Mucosa of descending colon (tissue), 3 donors: ENCODE measurements around the gene CTNND2. TPM values are rescaled to one million over a fixed set of nuclear protein-coding genes. Genes with fewer than 3 reads are reported as not detected.

Source experiments
- ATAC-seq: fragments of 200-7000 bp; cut with Tn5 transposase; one replicate; pipeline ENCODE4 v1.9.1; 2020; ENCODE audit warnings: mild to moderate bottlenecking, moderate library complexity
- DNase-seq, 3 donors: peaks; one replicate each; pipeline ENCODE4 v3.0.0-alpha.2; 2020
- H3K36me3 ChIP-seq: fragments of 200-600 bp; one replicate; pipeline ENCODE4 v1.8.0; 2021; ENCODE audit warnings: low read depth, mild to moderate bottlenecking
- H3K4me1 ChIP-seq: fragments of 200-600 bp; one replicate; pipeline ENCODE4 v1.8.0; 2021; ENCODE audit warnings: low read depth, mild to moderate bottlenecking
- H3K4me3 ChIP-seq: fragments of 200-600 bp; one replicate; pipeline ENCODE4 v1.8.0; 2021; ENCODE audit warnings: mild to moderate bottlenecking
- H3K9me3 ChIP-seq: fragments of 200-600 bp; one replicate; pipeline ENCODE4 v1.8.0; 2021; ENCODE audit warnings: mild to moderate bottlenecking
- CTCF ChIP-seq: fragments of 200-600 bp; IDR thresholded peaks from one replicate; pipeline ENCODE4 v1.8.0; 2022; ENCODE audit warnings: antibody characterized with exemption, mild to moderate bottlenecking
- intact Hi-C, 2 donors: fragments of 100-400 bp; cut with DNase I in 1 of 2; cut with micrococcal nuclease in 1 of 2; formaldehyde crosslinking; loops; one replicate each; pipeline versions ENCODE4 v1.11.0 to v1.11.1; 2022; cut with DNase I, micrococcal nuclease
- total RNA-seq, 3 donors: library from RNA; stranded (reverse); fragmentation: NEBNext Ultra II Directional in 2 of 3; extraction: Animal tissue kit (Norgen Biotek cat#: 25700) in 2 of 3; gene quantifications; one replicate each; pipeline versions ENCODE4 v1.2.1 to v1.2.4, GENCODE V29; 2021 to 2023
- donor health status: DM: no; HTN: no; CAD: no; lungs with moderate emphysema.
- donor health status: DM: no; HTN: no; CAD: no.
- donor health status: DM: no; HTN: yes; CAD: no.

CTNND2 gene
- total RNA-seq, 3 donors from 2014 or later, result 0.70 to 3.4 (median 0.81) TPM

GRCh38 chr5:11700391-11700790, 203.9 kb downstream of the CTNND2 start:
- no peaks in the 10 kb centered on the region for H3K9me3 ChIP-seq
- no peak overlapping the region for H3K4me3 ChIP-seq
- H3K4me1 ChIP-seq, result no peaks in the 10 kb centered on the region
- ATAC-seq (no peak), DNase-seq (no peak)
- TF ChIP-seq CTCF, result no peak
- H3K36me3 ChIP-seq, result no peaks in the 10 kb centered on the region
- intact Hi-C loops, result no loop called here

- no peaks in the 10 kb centered on the region for H3K4me1 ChIP-seq
- no peak for TF ChIP-seq CTCF
- no peak overlapping the region for H3K4me3 ChIP-seq
- H3K9me3 ChIP-seq, result no peaks in the 10 kb centered on the region
- ATAC-seq (no peak), DNase-seq (no peak)
- intact Hi-C loops, result no loop called here
- no peaks in the 10 kb centered on the region for H3K36me3 ChIP-seq
Observed at GRCh38 chr5:11692636-11693035, 211.6 kb downstream of the CTNND2 start.

DNA sequence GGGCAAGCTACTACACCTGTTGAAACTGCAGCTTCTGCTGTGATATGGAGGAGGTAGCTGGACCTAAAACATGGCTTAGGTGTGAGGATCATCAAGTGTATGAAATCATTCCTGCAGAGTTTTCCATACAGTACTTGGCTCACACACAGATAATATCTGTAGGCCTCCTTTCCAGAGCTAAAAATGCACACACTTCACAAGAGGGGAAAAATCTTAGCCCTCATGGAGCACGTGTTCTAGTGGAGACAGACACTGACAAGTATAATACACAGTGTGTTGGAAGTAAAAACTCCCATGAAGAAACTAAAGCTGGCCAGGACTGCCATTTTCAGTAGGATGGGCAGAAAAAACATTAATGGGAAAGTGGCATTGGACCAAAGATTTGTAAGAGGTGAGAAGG, 216.7 kb downstream of the CTNND2 start:
- ATAC-seq (no peak), DNase-seq (no peak)
- Histone ChIP-seq H3K9me3 (no peaks in the 10 kb centered on the region), H3K4me3 (no peak overlapping the region), H3K36me3 (no peaks in the 10 kb centered on the region), H3K4me1 (no peaks in the 10 kb centered on the region)
- no peak for TF ChIP-seq CTCF
- intact Hi-C loops, result no loop called here

- no peak overlapping the region for H3K4me3 ChIP-seq
- H3K4me1 ChIP-seq, result no peaks in the 10 kb centered on the region
- TF ChIP-seq CTCF, result no peak
- H3K36me3 ChIP-seq, result no peaks in the 10 kb centered on the region
- DNase-seq (no peak), ATAC-seq (no peak)
- intact Hi-C loops, result no loop called here
- H3K9me3 ChIP-seq, result no peaks in the 10 kb centered on the region
Observed at GRCh38 chr5:11684607-11685006, 219.6 kb downstream of the CTNND2 start.

DNA sequence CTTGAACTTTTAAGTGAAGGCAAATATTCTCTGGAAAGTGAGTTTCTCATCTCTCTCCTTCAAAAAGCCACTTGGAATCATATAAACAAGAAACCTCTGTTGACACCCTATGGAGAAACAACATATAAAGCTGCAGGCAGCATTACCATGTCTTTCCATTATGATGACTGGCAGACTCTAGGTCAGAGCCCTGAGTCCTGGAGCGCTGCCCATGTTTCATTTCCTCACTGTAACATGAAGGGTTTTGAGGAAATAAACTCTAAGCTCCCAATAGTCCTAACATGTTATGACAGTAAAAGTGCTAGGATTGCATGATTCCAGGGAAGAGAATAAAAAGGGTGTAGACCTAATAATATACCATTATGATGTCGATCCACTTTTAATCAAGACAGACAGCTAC, 220.6 kb downstream of the CTNND2 start:
- no peak overlapping the region for H3K4me3 ChIP-seq
- H3K36me3 ChIP-seq, result no peaks in the 10 kb centered on the region
- H3K4me1 ChIP-seq, result no peaks in the 10 kb centered on the region
- no peaks in the 10 kb centered on the region for H3K9me3 ChIP-seq
- peak in 1 of 3 donors; percentile 56 for DNase-seq
- no peak for TF ChIP-seq CTCF
- ATAC-seq, result no peak
- intact Hi-C loops, result no loop called here

DNA sequence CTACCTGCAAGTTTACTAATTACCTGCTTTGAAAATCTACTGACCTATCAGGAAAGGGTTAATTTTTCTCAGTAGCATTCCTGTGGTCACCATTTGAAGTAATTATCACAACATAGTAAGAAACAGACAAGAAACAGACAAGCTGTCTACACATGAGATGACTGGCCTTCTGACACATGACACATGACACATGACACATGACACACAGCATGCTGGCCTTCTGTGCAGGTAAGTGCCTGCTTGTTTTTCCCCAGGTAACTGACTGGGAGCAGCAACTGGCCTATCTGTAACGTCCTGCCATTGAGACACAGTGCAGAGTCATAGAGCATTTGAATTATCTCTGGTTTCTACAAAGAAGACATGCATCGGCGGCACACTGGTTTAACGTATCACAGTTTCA, 222.4 kb downstream of the CTNND2 start:
- no peak for DNase-seq
- ATAC-seq, result no peak
- intact Hi-C loops, result no loop called here
- H3K4me3 ChIP-seq, result no peak overlapping the region
- no peaks in the 10 kb centered on the region for H3K9me3 ChIP-seq
- no peak for TF ChIP-seq CTCF
- no peaks in the 10 kb centered on the region for H3K4me1 ChIP-seq
- no peaks in the 10 kb centered on the region for H3K36me3 ChIP-seq
